Lower leg skin (tissue), 4 donors: Measurements from ENCODE around the gene PPM1A. TPM values are rescaled to one million over a fixed set of nuclear protein-coding genes. Genes with fewer than 3 reads are reported as not detected.

Experiments used
- DNase-seq, 2 donors: peaks; one replicate each; pipeline ENCODE4 v3.0.0-alpha.2; 2019; ENCODE audit warnings: low spot score in 2 of 2
- H3K4me3 ChIP-seq: fragments of 200-600 bp; sonication (generic); 2 replicates; pipeline ENCODE4 v1.5.1; 2017; ENCODE audit warnings: mild to moderate bottlenecking, low read depth; ENCODE audit not compliant: poor library complexity, severe bottlenecking
- POLR2A ChIP-seq, 2 donors: fragments of 450-650 bp; IDR thresholded peaks; one replicate each; pipeline ENCODE4 v1.6.1; 2016 to 2017; ENCODE audit warnings: antibody characterized with exemption in 2 of 2, mild to moderate bottlenecking in 1 of 2, moderate library complexity in 1 of 2
- WGBS, 2 donors: methylation state at CpG; one replicate each; pipeline ENCODE4 v1.1.5; 2018; 5-methylcytosine and 5-hydroxymethylcytosine counted together
- intact Hi-C: fragments of 100-400 bp; cut with DNase I; formaldehyde crosslinking; loops from one replicate; pipeline ENCODE4 v1.15.0; 2023; ENCODE audit warnings: low total_unique reads
- total RNA-seq, 4 donors: library from RNA; depleted of rRNA; stranded (reverse); fragments of >200 nt; gene quantifications; one replicate each; pipeline ENCODE4 v1.1.0, GENCODE V29; 2016
- TF ChIP-seq, protein P1 (sequence below), 3 donors: fragments of 450-650 bp; IDR thresholded peaks; one replicate each; pipeline ENCODE4 v1.5.1; 2016; ENCODE audit warnings: antibody characterized with exemption in 3 of 3, mild to moderate bottlenecking in 3 of 3, moderate library complexity in 2 of 3

Gene PPM1A
- 10 to 100 TPM; 36.5 to 48.7 (median 42.8) TPM for total RNA-seq

DNA sequence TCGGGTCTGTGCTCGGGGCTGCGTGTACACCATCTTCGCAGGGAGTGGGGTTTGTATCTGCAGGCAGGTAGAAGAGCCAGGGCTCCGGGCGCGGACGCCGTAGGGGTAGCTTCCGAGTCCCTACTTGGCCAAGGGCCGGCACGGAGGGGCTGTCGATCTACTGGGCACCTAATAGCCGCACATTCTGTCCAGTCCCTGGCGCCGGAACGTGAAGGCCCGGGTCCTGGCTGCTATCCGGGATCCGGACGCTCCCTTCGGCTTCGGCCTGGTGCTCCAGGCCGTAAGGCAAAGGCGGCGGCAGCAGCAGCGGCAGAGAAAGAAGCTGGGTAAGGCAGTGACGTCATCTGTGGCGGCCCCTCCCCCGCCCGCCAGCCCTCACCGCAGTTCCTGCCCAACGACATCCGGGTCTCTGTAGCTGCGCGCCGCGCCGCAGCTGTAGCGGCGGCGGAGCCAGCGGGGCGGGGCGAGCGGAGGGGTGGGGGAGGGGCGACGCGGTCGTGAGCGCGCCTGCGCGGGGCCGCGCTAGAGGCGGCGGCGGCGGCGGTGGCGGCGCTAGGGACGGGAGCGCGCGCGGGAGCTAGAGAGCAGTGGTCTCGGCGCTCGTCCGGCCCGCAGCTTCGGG lies at the start of gene PPM1A:
PPM1A (plus strand) TSS at position 525 of the 622 bp plus-strand sequence. CDS start 33,483 bp downstream, outside the sequence.
- intact Hi-C loops, result no loop called here
- WGBS, 2 donors, result 0% methylated on average over 15 to 46 of the region's 74 CpGs
- DNase-seq, result peak; percentile 95 to 99
- H3K4me3 ChIP-seq, result peak within 1 kb of the TSS; percentile 85
- TF ChIP-seq POLR2A (IDR thresholded peaks at IDR 0.05), result peak in 1 of 2 donors; percentile 64
- TF ChIP-seq, protein P1, sequence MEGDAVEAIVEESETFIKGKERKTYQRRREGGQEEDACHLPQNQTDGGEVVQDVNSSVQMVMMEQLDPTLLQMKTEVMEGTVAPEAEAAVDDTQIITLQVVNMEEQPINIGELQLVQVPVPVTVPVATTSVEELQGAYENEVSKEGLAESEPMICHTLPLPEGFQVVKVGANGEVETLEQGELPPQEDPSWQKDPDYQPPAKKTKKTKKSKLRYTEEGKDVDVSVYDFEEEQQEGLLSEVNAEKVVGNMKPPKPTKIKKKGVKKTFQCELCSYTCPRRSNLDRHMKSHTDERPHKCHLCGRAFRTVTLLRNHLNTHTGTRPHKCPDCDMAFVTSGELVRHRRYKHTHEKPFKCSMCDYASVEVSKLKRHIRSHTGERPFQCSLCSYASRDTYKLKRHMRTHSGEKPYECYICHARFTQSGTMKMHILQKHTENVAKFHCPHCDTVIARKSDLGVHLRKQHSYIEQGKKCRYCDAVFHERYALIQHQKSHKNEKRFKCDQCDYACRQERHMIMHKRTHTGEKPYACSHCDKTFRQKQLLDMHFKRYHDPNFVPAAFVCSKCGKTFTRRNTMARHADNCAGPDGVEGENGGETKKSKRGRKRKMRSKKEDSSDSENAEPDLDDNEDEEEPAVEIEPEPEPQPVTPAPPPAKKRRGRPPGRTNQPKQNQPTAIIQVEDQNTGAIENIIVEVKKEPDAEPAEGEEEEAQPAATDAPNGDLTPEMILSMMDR (IDR thresholded peaks at IDR 0.05), result no peak

DNA sequence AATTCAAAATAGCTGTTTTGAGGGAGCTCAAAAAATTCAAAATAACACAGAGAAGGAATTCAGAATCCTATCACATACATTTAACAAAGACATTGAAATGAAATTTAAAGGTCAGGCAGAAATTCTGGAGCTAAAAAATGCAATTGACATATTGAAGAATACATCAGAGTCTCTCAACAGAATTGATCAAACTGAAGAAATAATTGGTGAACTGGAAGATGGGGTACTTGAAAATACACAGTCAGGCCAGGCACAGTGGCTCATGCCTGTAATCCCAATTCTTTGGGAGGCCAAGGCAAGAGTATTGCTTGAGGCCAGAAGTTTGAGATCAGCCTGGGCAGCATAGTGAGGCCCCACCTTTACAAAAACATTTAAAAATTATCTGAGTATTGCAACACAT lies 49.7 kb upstream of the PPM1A start:
- no peak for TF ChIP-seq POLR2A (IDR thresholded peaks at IDR 0.05)
- TF ChIP-seq, protein P1 (IDR thresholded peaks at IDR 0.05), result no peak
- no peak for DNase-seq
- H3K4me3 ChIP-seq, result no peak overlapping the region
- intact Hi-C loops, result no loop called here

- DNase-seq, result no peak
- intact Hi-C loops, result no loop called here
- no peak overlapping the region for H3K4me3 ChIP-seq
- WGBS, 2 donors, result 30 to 36% methylated on average over 8 of the region's 8 CpGs
- no peak for TF ChIP-seq POLR2A (IDR thresholded peaks at IDR 0.05)
- TF ChIP-seq, protein P1 (IDR thresholded peaks at IDR 0.05), result no peak
Observed at GRCh38 chr14:60204104-60204842, 44.7 kb upstream of the PPM1A start.

DNA sequence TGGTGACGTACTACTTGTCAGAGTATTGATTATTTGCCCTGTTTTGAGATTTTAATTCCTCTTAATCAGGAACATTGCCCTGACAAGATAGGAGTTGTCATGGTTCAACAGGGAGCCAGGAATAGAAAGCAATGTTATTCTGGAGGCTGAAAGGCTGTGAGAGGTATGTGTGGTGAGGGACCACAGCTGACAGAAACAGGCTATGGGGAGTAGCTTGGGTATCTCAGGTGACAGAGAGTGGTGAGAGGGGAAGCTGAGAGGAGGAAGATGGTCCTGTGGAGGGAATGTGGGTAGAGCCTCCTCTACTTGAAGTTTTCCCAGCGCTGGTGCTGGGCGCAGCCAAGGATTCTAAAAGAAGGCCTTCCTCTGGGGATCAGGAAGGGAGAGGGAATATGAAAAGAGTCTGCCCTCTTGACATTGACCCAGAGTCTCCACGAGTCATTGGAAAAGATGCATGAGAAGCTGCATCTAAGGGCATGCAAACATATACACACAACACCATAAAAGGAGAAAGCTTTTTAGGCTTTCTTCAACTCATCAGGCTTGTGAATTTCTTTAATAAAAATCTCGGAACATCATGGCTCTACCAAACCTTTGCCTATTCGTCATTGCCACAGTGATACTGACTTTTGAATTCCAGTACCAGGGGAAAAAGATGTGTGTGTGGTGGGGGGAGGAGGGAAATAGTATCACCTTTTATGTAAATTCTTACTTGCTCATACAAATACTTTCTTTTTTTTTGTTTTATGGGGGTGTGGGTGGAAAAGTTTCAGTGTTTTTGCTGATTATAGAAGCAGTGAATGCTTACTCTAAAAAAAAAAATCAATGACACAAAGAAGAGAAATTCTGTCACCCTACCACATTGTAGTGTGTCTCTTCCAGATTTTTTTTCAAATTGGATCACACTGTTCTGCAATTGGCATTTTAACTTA lies 43.9 kb upstream of the PPM1A start:
- 60 to 62% methylated on average over 6 of the region's 6 CpGs for WGBS, 2 donors
- no peak overlapping the region for H3K4me3 ChIP-seq
- intact Hi-C loops, result no loop called here
- TF ChIP-seq, protein P1 (IDR thresholded peaks at IDR 0.05), result no peak
- no peak for TF ChIP-seq POLR2A (IDR thresholded peaks at IDR 0.05)
- DNase-seq, result no peak

DNA sequence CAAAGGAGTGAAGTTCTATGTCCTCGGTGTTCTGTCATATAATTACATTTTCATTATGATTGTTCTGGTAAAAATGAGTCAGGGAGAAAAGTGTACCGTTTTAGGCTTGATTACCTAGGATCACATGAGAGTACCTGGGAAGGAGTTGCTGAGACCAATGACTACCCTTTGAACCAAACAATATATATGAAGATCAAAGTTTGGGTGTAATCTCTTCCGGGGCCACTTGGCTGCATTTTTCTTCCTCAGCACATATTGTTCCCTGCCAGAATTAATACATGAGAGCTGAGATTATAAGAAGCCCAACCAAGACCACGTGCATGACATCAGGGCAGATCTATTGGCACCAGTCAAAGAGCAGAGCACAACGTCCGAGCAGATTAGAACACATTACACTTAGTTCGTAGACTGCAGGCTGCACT lies 42.8 kb upstream of the PPM1A start:
- intact Hi-C loops, result no loop called here
- no peak for DNase-seq
- TF ChIP-seq, protein P1 (IDR thresholded peaks at IDR 0.05), result no peak
- no peak for TF ChIP-seq POLR2A (IDR thresholded peaks at IDR 0.05)
- H3K4me3 ChIP-seq, result no peak overlapping the region
- WGBS, 2 donors, result 77 to 81% methylated on average over 7 of the region's 7 CpGs
